ENCODE data around the gene RFXANK. TPM values are rescaled to one million over a fixed set of nuclear protein-coding genes. Genes with fewer than 3 reads are reported as not detected.

Gene RFXANK
- total RNA-seq, 3 donors from 2014 or later (not counting 1 experiment from before 2014, with no cell fraction given): 50.1 to 67.5 (median 66.0) TPM

DNA sequence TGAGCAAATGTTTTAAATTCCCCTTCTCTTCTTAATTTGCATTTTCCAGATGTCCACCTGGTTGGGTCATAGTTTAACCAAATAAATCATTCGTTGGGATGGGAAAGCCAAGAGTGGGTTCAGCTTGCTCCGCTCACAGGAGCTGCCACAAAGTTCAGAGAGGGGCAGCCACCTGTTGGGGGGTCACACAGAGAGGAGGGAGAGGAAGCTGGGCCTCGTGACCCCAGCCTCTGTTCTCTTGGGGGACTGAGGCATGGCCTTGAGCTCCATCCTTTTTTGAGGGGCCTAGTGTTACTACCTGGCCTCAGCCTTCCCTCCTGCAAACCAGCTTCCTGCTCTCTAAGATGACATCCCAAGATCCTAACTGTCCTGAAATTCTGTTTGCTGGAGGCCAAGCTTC is 24.4 kb upstream of the RFXANK start:
- H3K4me3 ChIP-seq (ENCODE audit: low read length): no peak overlapping the region
- no peak overlapping the region for H3K27ac ChIP-seq (ENCODE audit: low read length)
- peaks cover 13% of the 10 kb centered on the region for H3K4me1 ChIP-seq (ENCODE audit: control insufficient read depth, insufficient read depth, low read length)
- Mint-ChIP-seq H3K4me1 (peaks cover 15 to 16% of the 10 kb centered on the region in 2 donors), H3K27me3 (ENCODE audit: low read depth in 2 of 2) (peaks cover 0 to 4% of the 10 kb centered on the region in 2 donors), H3K4me3 (no peak overlapping the region), H3K36me3 (no peaks in the 10 kb centered on the region), H3K27ac (no peak overlapping the region), H3K9me3 (no peaks in the 10 kb centered on the region)
- intact Hi-C loops (cut with micrococcal nuclease): no loop called here
- DNase-seq (no peak), ATAC-seq (no peak)
- no peaks in the 10 kb centered on the region for H3K9me3 ChIP-seq (ENCODE audit: control insufficient read depth, insufficient read depth, low read length)
- H3K27me3 ChIP-seq (ENCODE audit: control insufficient read depth, insufficient read depth, low read length): no peaks in the 10 kb centered on the region
- 91% methylated on average over 3 of the region's 3 CpGs for WGBS (ENCODE audit: insufficient coverage)
- H3K36me3 ChIP-seq (ENCODE audit: control insufficient read depth, insufficient read depth, low read length): no peaks in the 10 kb centered on the region
- TF ChIP-seq, protein P1, sequence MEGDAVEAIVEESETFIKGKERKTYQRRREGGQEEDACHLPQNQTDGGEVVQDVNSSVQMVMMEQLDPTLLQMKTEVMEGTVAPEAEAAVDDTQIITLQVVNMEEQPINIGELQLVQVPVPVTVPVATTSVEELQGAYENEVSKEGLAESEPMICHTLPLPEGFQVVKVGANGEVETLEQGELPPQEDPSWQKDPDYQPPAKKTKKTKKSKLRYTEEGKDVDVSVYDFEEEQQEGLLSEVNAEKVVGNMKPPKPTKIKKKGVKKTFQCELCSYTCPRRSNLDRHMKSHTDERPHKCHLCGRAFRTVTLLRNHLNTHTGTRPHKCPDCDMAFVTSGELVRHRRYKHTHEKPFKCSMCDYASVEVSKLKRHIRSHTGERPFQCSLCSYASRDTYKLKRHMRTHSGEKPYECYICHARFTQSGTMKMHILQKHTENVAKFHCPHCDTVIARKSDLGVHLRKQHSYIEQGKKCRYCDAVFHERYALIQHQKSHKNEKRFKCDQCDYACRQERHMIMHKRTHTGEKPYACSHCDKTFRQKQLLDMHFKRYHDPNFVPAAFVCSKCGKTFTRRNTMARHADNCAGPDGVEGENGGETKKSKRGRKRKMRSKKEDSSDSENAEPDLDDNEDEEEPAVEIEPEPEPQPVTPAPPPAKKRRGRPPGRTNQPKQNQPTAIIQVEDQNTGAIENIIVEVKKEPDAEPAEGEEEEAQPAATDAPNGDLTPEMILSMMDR (IDR thresholded peaks at IDR 0.05): no peak

DNA sequence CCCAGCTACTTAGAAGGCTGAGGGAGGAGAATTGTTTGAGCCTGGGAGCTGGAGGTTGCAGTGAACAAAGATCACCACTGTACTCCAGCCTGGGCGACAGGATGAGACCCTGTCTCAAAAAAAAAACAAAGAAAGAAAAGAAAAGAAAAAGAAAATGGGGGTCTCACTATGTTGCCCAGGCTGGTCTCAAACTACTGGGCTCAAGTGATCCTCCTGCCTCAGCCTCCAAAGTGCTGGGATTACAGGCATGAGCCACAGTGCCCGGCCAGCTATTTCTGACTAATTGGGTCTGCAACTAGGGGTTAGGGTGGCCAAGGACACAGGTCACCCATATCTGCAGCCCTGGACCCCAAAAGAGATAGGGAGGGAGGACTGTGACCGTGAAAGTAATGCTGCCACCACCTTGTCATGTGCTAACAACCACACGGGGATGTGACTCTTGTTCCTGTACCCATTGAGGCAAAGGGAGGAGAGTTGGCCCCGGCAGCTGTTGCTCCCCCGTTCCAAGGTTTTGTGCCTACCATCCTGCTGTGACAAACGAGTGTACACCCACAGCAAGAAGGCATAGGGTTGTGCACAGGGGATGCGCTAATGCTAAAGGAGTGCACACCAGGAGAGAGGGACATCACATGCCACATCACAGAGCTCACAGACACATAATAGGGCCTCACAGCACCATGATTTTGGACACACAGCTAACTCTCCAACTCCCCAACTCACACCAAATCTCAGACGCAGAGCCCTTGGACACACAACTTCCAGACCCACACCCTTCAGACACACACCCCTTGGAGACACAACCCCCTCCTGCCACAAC is 22.6 kb upstream of the RFXANK start:
- H3K9me3 Mint-ChIP-seq: no peaks in the 10 kb centered on the region
- H3K4me3 Mint-ChIP-seq: peak overlapping the region; percentile 71
- Histone ChIP-seq H3K4me3 (ENCODE audit: low read length) (no peak overlapping the region), H3K4me1 (ENCODE audit: control insufficient read depth, insufficient read depth, low read length) (peaks cover 13% of the 10 kb centered on the region), H3K36me3 (ENCODE audit: control insufficient read depth, insufficient read depth, low read length) (no peaks in the 10 kb centered on the region), H3K27me3 (ENCODE audit: control insufficient read depth, insufficient read depth, low read length) (no peaks in the 10 kb centered on the region), H3K27ac (ENCODE audit: low read length) (no peak overlapping the region), H3K9me3 (ENCODE audit: control insufficient read depth, insufficient read depth, low read length) (no peaks in the 10 kb centered on the region)
- TF ChIP-seq, protein P1 (IDR thresholded peaks at IDR 0.05): no peak
- WGBS (ENCODE audit: insufficient coverage): 86% methylated on average over 9 of the region's 9 CpGs
- intact Hi-C loops (cut with micrococcal nuclease): no loop called here
- H3K27me3 Mint-ChIP-seq (ENCODE audit: low read depth in 2 of 2): peaks cover 0 to 4% of the 10 kb centered on the region in 2 donors
- ATAC-seq: no peak
- no peak for DNase-seq
- H3K36me3 Mint-ChIP-seq: no peaks in the 10 kb centered on the region
- peak overlapping the region in 1 of 2 donors; percentile 69 for H3K27ac Mint-ChIP-seq
- peaks cover 15 to 16% of the 10 kb centered on the region in 2 donors for H3K4me1 Mint-ChIP-seq

DNA sequence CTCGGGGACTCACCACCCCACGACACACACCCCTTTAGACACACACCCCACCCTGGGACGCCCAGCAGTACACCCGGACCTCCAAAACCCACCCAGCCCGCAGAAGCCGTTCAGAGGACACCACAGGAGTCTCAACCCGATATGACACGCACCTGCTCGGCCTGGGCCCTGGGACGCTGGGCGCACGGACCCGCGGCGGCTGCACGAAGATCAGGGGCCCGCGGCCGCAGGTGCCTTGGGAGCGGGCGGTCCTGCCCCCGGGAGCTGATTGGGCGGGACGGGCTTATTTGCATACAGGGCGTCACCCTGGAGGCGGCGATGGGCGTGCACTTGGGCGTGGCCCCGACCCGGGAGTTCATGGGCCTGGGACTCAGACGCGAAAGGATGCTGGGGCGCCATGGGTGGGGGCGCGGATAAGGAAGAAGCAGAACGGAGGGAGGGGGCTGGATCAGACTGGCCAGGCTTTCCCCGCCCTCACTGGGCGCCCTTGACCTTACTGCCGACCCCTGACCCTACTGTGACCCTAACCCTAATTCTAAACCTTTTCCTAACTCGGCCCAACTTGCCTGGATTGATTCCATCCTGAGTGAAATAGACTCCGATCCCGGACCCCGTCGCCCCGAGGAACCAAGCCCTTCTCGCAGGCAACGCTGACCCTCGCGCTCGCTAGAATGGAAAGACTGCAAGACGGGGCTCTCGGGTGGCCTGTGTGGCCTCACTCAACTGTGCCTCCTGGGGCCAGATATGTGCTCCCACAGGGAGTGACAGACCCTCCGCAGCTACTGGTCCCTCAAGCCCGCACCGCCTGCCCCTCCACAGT is 21.8 kb upstream of the RFXANK start, which contains the start of gene MEF2B:
Gene MEF2B, minus strand, starts transcription at position 211 of the 820 bp plus-strand sequence. CDS start 19,528 bp downstream, outside the sequence.
- H3K27me3 Mint-ChIP-seq (ENCODE audit: low read depth in 2 of 2): peaks cover 0 to 4% of the 10 kb centered on the region in 2 donors
- 18% methylated on average over 56 of the region's 56 CpGs for WGBS (ENCODE audit: insufficient coverage)
- Histone ChIP-seq H3K27ac (ENCODE audit: low read length) (no peak within 1 kb of the TSS), H3K9me3 (ENCODE audit: control insufficient read depth, insufficient read depth, low read length) (no peaks in the 10 kb centered on the region), H3K4me3 (ENCODE audit: low read length) (no peak within 1 kb of the TSS), H3K36me3 (ENCODE audit: control insufficient read depth, insufficient read depth, low read length) (no peaks in the 10 kb centered on the region), H3K4me1 (ENCODE audit: control insufficient read depth, insufficient read depth, low read length) (peaks cover 18% of the 10 kb centered on the region), H3K27me3 (ENCODE audit: control insufficient read depth, insufficient read depth, low read length) (no peaks in the 10 kb centered on the region)
- H3K27ac Mint-ChIP-seq: peak within 1 kb of the TSS in 1 of 2 donors; percentile 69
- ATAC-seq (peak; percentile 78 to 93 (median 92)), DNase-seq (peak; percentile 56 to 84)
- no peaks in the 10 kb centered on the region for H3K36me3 Mint-ChIP-seq
- H3K4me1 Mint-ChIP-seq: peaks cover 15 to 16% of the 10 kb centered on the region in 2 donors
- peak within 1 kb of the TSS; percentile 71 for H3K4me3 Mint-ChIP-seq
- H3K9me3 Mint-ChIP-seq: no peaks in the 10 kb centered on the region
- TF ChIP-seq, protein P1 (IDR thresholded peaks at IDR 0.05): no peak
- intact Hi-C loops (cut with micrococcal nuclease): no loop called here
